SH-SY5Y (cell line): ENCODE measurements around the gene EIF4E1B.

ENCODE experiments used
- GATA2 ChIP-seq: IDR thresholded peaks from 2 replicates; pipeline ENCODE4 v1.6.1; 2011; ENCODE audit warnings: mild to moderate bottlenecking, low read depth, low read length
- GATA3 ChIP-seq: IDR thresholded peaks from 2 replicates; pipeline ENCODE4 v1.6.1; 2011; ENCODE audit warnings: low read depth, mild to moderate bottlenecking, low read length, moderate library complexity

Gene EIF4E1B

DNA sequence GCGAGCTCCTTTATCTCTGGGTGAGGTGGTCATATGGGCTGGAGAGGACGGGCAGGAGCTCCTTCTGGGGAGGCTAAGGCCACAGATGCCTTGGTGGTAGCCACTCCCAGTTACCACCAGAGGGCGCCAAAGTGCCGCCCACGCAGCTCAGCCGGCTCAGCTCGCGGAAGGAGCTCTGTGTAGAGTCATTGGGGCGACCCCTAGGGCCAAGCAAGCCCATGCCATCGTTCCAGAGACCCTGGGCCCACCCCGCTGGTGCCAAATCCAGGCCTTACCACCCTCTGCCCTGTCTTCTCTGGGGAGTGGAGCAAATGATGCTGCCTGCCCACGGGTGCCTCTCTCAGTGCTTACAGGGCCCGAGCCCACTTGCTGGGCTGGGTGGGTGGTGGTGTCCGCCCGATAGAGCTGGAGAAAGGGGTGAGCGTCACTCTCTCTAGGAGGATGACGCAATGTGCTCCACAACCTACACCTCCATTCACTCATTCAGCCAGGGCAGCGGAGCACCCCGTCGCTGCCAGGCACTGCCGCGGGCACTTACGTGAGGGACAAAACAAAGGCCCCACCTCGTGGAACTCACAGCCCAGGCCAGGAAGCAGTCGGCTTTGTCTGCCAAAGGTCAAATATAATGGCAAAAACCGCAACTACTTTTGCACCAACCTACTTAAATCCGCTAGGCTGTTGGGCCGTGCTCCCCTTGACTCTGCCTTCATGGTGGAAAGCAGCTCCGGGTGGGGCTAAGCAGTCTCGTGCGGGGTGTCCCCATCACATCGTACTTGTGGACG lies 30.6 kb downstream of the EIF4E1B start:
- no peak for TF ChIP-seq GATA2
- no peak for TF ChIP-seq GATA3

DNA sequence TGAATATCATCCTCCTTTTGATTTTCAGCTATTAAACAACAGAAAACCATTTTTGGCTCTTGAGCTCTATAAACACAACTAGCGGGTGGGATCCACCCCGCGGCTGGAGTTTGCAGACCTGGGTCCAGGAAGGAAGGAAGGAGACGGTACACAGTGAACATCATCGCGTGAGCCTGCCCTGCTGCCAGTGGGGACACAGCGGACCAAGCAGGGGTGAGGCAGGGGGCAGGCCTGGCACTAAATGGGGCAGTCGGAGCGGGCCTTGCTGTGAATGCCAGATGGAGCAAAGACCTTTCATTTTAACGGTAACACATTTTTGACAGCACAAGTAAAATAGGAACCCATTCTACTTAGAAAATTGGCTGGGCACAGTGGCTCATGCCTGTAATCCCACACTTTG lies 31.2 kb downstream of the EIF4E1B start:
- TF ChIP-seq GATA3: no peak
- TF ChIP-seq GATA2: no peak

- TF ChIP-seq GATA2 (no peak), GATA3 (no peak)
Measured at GRCh38 chr5:176662371-176663333, 32.2 kb downstream of the EIF4E1B start.

GRCh38 chr5:176663566-176663965 lies 33.1 kb downstream of the EIF4E1B start:
- TF ChIP-seq GATA2 (no peak), GATA3 (no peak)

DNA sequence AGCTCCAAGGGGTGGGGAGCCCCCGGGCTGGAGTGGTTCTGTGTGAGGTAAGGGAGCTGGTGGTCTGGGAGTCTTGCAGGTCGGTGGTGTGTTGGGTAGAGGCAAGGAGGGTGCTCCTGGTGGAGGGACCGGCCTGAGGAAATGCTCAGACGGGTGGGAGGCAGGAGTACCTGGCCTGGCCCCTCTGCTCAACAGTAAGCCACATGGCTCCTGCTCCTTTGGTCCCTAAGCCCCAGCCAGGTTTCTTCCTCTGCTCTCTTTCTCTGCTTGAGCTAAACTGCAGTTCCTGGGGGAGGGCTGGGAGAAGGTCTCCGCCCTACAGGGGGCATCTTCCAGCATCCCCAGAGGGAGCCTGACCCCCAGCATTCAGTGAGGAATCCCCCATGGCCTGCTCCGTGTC lies 34.0 kb downstream of the EIF4E1B start:
- TF ChIP-seq GATA2 (no peak), GATA3 (no peak)

- TF ChIP-seq GATA2 (no peak), GATA3 (no peak)
Measured at GRCh38 chr5:176664886-176665285, 34.4 kb downstream of the EIF4E1B start.

- TF ChIP-seq GATA2 (no peak), GATA3 (no peak)
Measured at GRCh38 chr5:176665517-176665916, 35.0 kb downstream of the EIF4E1B start.

- no peak for TF ChIP-seq GATA3
- TF ChIP-seq GATA2: no peak
Measured at GRCh38 chr5:176667637-176668036, 37.2 kb downstream of the EIF4E1B start.

DNA sequence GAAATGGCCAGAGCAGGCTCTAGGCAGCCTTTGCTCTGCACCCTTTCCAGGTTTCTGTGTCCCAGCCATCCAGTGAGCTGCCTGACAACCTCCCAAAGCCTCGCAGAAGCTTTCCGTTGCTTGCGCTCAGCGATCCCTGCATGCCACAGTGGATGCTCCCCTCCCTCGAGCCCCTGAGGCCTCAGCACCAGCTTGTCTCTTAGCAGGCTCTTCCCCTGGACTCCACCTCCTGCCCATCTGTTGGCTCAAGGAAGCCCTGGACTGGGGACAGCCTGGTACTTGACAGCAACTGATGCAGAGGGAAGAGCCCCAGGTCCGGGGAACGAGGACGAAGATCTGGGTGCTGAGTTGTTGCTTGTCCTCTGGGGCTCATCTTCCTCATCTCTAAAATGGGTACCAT lies 40.0 kb downstream of the EIF4E1B start:
- TF ChIP-seq GATA2 (no peak), GATA3 (no peak)

DNA sequence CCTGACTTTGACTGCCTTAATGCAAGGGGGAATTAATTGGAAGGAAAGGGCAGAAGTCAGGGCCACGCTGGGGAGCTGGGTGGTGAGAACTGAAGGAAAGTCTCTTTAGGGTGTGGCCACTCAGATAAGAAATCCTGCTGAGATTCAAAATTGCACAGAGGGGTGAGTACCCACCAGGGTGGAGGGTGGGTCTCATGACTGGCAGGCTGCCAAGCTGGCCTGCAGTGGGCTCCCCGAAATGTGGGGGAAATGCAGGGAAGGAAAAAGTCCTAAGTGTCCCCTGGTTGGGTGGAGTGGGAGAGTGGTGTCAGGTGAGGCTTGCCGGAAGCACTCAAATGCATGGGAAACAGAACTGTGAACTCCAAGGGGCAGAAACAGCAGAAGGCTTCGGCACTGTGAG lies 40.9 kb downstream of the EIF4E1B start:
- no peak for TF ChIP-seq GATA2
- no peak for TF ChIP-seq GATA3

GRCh38 chr5:176671890-176672747 lies 41.6 kb downstream of the EIF4E1B start:
- TF ChIP-seq GATA3: no peak
- TF ChIP-seq GATA2: no peak

- TF ChIP-seq GATA3 (no peak), GATA2 (no peak)
Measured at GRCh38 chr5:176673651-176674583, 43.4 kb downstream of the EIF4E1B start.

DNA sequence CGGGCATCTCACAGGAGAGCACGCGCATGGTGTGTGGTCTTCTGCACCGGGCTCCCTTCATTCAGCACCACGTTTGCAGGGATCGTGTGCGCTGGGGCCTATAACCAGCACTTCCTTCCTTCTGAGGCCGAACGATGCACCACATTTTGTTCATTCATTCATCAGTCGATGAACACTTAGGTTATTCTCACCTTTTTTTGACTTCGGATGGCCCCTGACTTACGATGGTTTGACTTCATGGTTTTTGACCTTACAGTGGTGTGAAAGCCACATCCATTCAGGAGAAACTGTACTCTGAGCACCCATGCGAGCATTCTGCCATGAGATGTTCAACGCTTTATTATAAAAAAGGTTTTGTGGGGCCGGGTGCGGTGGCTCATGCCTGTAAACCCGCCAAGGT lies 44.3 kb downstream of the EIF4E1B start:
- TF ChIP-seq GATA3 (no peak), GATA2 (no peak)
